SK-N-SH treated with all-trans-retinoic acid at 6 μM for 48 hours (cell line): ENCODE measurements around the gene FLT3.

Source experiments
- ATAC-seq: fragments of 200-7000 bp; cut with Tn5 transposase; 3 replicates; pipeline ENCODE4 v1.9.1; 2020; ENCODE audit warnings: mild to moderate bottlenecking, moderate library complexity
- ARNTL ChIP-seq: fragments of 450-650 bp; formaldehyde crosslinking; IDR thresholded peaks from 2 replicates; pipeline ENCODE4 v1.5.0; 2020; ENCODE audit warnings: low read depth, mild to moderate bottlenecking, moderate library complexity, borderline replicate concordance
- BACH2 ChIP-seq: fragments of 250-450 bp; sonication (Bioruptor Pico); IDR thresholded peaks from 2 replicates; pipeline ENCODE4 v1.9.0; 2021; ENCODE audit warnings: mild to moderate bottlenecking, borderline replicate concordance
- CREB5 ChIP-seq: fragments of 250-450 bp; sonication (Bioruptor Pico); IDR thresholded peaks from 2 replicates; pipeline ENCODE4 v1.5.1; 2020; ENCODE audit warnings: low read depth, mild to moderate bottlenecking, moderate library complexity
- CSDC2 ChIP-seq: fragments of 250-450 bp; sonication (Bioruptor Pico); IDR thresholded peaks from 2 replicates; pipeline ENCODE4 v1.5.0; 2020; ENCODE audit warnings: mild to moderate bottlenecking, moderate library complexity
- CSRNP3 ChIP-seq: fragments of 250-450 bp; sonication (Bioruptor Pico); IDR thresholded peaks from 2 replicates; pipeline ENCODE4 v1.5.1; 2021; ENCODE audit warnings: mild to moderate bottlenecking, moderate library complexity
- ESRRG ChIP-seq: fragments of 250-450 bp; sonication (Bioruptor Pico); IDR thresholded peaks from 2 replicates; pipeline ENCODE4 v1.6.1; 2021; ENCODE audit warnings: mild to moderate bottlenecking
- GLIS3 ChIP-seq: fragments of 250-450 bp; sonication (Bioruptor Pico); IDR thresholded peaks from 2 replicates; pipeline ENCODE4 v1.5.0; 2020; ENCODE audit warnings: mild to moderate bottlenecking, moderate library complexity
- ISL1 ChIP-seq: fragments of 250-450 bp; sonication (Bioruptor Pico); IDR thresholded peaks from 2 replicates; pipeline ENCODE4 v2.1.2; 2022; ENCODE audit warnings: mild to moderate bottlenecking, moderate library complexity
- OSR1 ChIP-seq: fragments of 250-450 bp; sonication (Bioruptor Pico); IDR thresholded peaks from 2 replicates; pipeline ENCODE4 v1.8.0; 2022; ENCODE audit warnings: moderate library complexity, mild to moderate bottlenecking, inconsistent platforms
- PATZ1 ChIP-seq: fragments of 250-450 bp; sonication (Bioruptor Pico); IDR thresholded peaks from 2 replicates; pipeline ENCODE4 v1.8.0; 2020; ENCODE audit warnings: mild to moderate bottlenecking, moderate library complexity, borderline replicate concordance
- POU6F1 ChIP-seq: fragments of 250-450 bp; sonication (Bioruptor Pico); IDR thresholded peaks from 2 replicates; pipeline ENCODE4 v1.8.0; 2021; ENCODE audit warnings: low read depth, mild to moderate bottlenecking, moderate library complexity, borderline replicate concordance
- PPARA ChIP-seq: fragments of 250-450 bp; sonication (Bioruptor Pico); IDR thresholded peaks from 2 replicates; pipeline ENCODE4 v1.5.0; 2020; ENCODE audit warnings: mild to moderate bottlenecking, borderline replicate concordance
- RARB ChIP-seq: fragments of 250-450 bp; sonication (Bioruptor Pico); IDR thresholded peaks from 2 replicates; pipeline ENCODE4 v1.8.0; 2021; ENCODE audit warnings: mild to moderate bottlenecking, moderate library complexity
- SNAI2 ChIP-seq: fragments of 250-450 bp; sonication (Bioruptor Pico); IDR thresholded peaks from 2 replicates; pipeline ENCODE4 v1.5.0; 2020; ENCODE audit warnings: mild to moderate bottlenecking, moderate library complexity
- TCF4 ChIP-seq: fragments of 250-450 bp; sonication (Bioruptor Pico); IDR thresholded peaks from 2 replicates; pipeline ENCODE4 v1.8.0; 2021; ENCODE audit warnings: mild to moderate bottlenecking, moderate library complexity, borderline replicate concordance
- TOX ChIP-seq: fragments of 250-450 bp; sonication (Bioruptor Pico); IDR thresholded peaks from 2 replicates; pipeline ENCODE4 v1.8.0; 2021; ENCODE audit warnings: mild to moderate bottlenecking, moderate library complexity, borderline replicate concordance
- TSHZ2 ChIP-seq: fragments of 250-450 bp; sonication (Bioruptor Pico); IDR thresholded peaks from 2 replicates; pipeline ENCODE4 v1.5.0; 2020; ENCODE audit warnings: mild to moderate bottlenecking, moderate library complexity
- ZC3H10 ChIP-seq: fragments of 250-450 bp; sonication (Bioruptor Pico); IDR thresholded peaks from 2 replicates; pipeline ENCODE4 v1.5.1; 2021; ENCODE audit warnings: mild to moderate bottlenecking, moderate library complexity
- ZFP3 ChIP-seq: fragments of 250-450 bp; sonication (Bioruptor Pico); IDR thresholded peaks from 2 replicates; pipeline ENCODE4 v1.5.0; 2020; ENCODE audit warnings: mild to moderate bottlenecking, moderate library complexity
- ZFP30 ChIP-seq: fragments of 450-650 bp; formaldehyde crosslinking; IDR thresholded peaks from 2 replicates; pipeline ENCODE4 v1.5.0; 2022; ENCODE audit warnings: mild to moderate bottlenecking, moderate library complexity
- ZNF565 ChIP-seq: fragments of 450-650 bp; formaldehyde crosslinking; conservative IDR thresholded peaks from 2 replicates; pipeline ENCODE4 v1.5.0; 2020; ENCODE audit warnings: low read depth, mild to moderate bottlenecking, moderate library complexity
- ZNF70 ChIP-seq: fragments of 450-650 bp; formaldehyde crosslinking; IDR thresholded peaks from 2 replicates; pipeline ENCODE4 v1.5.0; 2020; ENCODE audit warnings: mild to moderate bottlenecking, moderate library complexity
- ZNF8 ChIP-seq: fragments of 450-650 bp; formaldehyde crosslinking; IDR thresholded peaks from 2 replicates; pipeline ENCODE4 v1.5.0; 2020; ENCODE audit warnings: mild to moderate bottlenecking, moderate library complexity

Gene FLT3

GRCh38 chr13:28128926-28129325, 28.6 kb upstream of the FLT3 start (continued):
- TF ChIP-seq CREB5 (CRISPR knock-in tag), result no peak
- TF ChIP-seq ZC3H10, result no peak
- no peak for TF ChIP-seq ZFP3 (CRISPR knock-in tag)

GRCh38 chr13:28128030-28128429, 27.7 kb upstream of the FLT3 start:
- ATAC-seq, result no peak
- TF ChIP-seq ZFP30 (CRISPR knock-in tag) (no peak), PPARA (CRISPR knock-in tag) (no peak), ESRRG (no peak), POU6F1 (CRISPR knock-in tag) (no peak), ZNF565 (CRISPR knock-in tag) (no peak), RARB (no peak), CSDC2 (CRISPR knock-in tag) (no peak), ZC3H10 (no peak), BACH2 (no peak), ZFP3 (CRISPR knock-in tag) (no peak), GLIS3 (CRISPR knock-in tag) (no peak), CSRNP3 (no peak), ARNTL (no peak), ZNF70 (CRISPR knock-in tag) (no peak), OSR1 (no peak), TOX (CRISPR knock-in tag) (no peak), ISL1 (CRISPR knock-in tag) (no peak), TCF4 (no peak), SNAI2 (CRISPR knock-in tag) (no peak)

- no peak for ATAC-seq
Measured at GRCh38 chr13:28121224-28121623, 20.8 kb upstream of the FLT3 start.

GRCh38 chr13:28120317-28120716, 19.9 kb upstream of the FLT3 start:
- ATAC-seq, result no peak
- no peak for TF ChIP-seq OSR1
- TF ChIP-seq CSRNP3, result no peak
- no peak for TF ChIP-seq ESRRG
- no peak for TF ChIP-seq TSHZ2 (CRISPR knock-in tag)
- TF ChIP-seq PPARA (CRISPR knock-in tag), result no peak
- no peak for TF ChIP-seq ZNF8 (CRISPR knock-in tag)
- no peak for TF ChIP-seq ZC3H10
- no peak for TF ChIP-seq BACH2
- TF ChIP-seq PATZ1, result no peak
- no peak for TF ChIP-seq POU6F1 (CRISPR knock-in tag)
- TF ChIP-seq ZFP30 (CRISPR knock-in tag), result no peak
- no peak for TF ChIP-seq ARNTL
- TF ChIP-seq CSDC2 (CRISPR knock-in tag), result no peak
- TF ChIP-seq SNAI2 (CRISPR knock-in tag), result no peak

More at GRCh38 chr13:28121224-28121623, 20.8 kb upstream of the FLT3 start:
- TF ChIP-seq CSDC2 (CRISPR knock-in tag), result no peak
